GF-D8 (cell line): Measurements from ENCODE around the gene ZNF217.
"Not testable (repeated sequence)": the region's sequence is repeated elsewhere in the genome, so short reads cannot be mapped to it uniquely, and the experiment has no call there.

Experiments
- DNase-seq: peaks from one replicate; lab custom pipeline; 2025; lab: John Stamatoyannopoulos, UW

Gene ZNF217

DNA sequence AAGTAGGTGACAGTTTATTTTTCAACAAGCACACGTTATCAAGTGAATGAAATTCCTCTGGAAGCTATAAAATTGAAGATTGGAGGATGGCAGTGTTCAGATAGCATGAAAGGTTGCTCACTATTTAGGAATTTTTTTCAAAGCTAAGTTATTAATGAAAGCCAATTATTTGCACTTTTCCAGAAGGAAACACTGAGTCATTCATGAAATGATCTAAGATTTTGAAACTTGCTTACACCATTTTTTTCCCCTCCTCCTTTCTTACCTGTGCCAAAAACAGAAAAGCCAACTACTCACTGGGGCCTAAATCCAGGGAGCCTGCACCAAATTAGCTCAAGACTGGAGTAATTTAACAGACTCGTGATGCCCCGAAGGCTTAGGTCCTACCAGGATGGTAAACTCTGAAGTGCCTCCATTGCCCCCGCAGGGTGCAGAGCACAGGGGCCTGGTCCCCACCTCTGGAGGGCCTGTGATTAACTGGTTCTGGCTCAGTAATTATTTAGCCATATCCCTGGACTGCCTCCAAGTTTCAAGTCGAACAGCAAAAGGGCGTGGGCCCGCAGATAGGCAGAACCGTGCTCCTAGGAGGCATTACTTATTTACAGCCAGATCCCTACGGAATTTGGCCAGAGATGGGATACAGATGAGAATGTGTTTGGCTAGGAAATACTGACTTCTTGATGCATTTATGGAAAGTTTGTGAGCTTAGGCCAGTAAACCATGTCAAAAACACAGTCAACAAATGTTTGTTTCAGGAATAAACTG is 28.0 kb upstream of the ZNF217 start:
- peak; percentile 74 for DNase-seq

GRCh38 chr20:53618490-53619000 is 24.9 kb upstream of the ZNF217 start:
- DNase-seq: not testable (repeated sequence)

GRCh38 chr20:53617791-53618489 is 24.3 kb upstream of the ZNF217 start:
- DNase-seq: no peak

GRCh38 chr20:53616489-53616888 is 22.9 kb upstream of the ZNF217 start:
- DNase-seq: not testable (repeated sequence)

GRCh38 chr20:53613748-53614147 is 20.1 kb upstream of the ZNF217 start:
- DNase-seq: no peak

- DNase-seq: not testable (repeated sequence)
These were observed 18.6 kb upstream of the ZNF217 start for GRCh38 chr20:53612289-53612688.

GRCh38 chr20:53611449-53611894 is 17.8 kb upstream of the ZNF217 start:
- DNase-seq: no peak

- DNase-seq: peak; percentile 76
These were observed 16.1 kb upstream of the ZNF217 start for GRCh38 chr20:53609491-53610445.

GRCh38 chr20:53608456-53609452 is 15.1 kb upstream of the ZNF217 start:
- no peak for DNase-seq

DNA sequence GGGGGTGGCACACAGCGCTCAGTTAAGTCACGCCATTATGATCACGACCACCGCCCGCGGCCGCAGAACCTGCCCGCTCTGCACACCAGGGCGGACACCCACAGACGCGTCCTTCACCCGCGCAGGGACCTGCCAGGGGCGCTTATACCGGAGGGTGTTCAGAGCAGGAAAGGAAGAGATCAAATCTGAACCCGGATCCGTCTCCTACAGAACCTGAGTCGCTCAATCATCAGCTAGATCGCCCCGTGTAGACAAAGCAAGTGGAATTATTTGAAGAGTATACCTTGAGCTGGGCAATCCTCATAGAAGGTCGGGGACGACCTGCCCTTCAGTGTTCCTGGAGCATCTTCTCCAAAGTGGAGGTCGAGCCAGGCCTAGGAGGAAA is 14.4 kb upstream of the ZNF217 start:
- no peak for DNase-seq

DNA sequence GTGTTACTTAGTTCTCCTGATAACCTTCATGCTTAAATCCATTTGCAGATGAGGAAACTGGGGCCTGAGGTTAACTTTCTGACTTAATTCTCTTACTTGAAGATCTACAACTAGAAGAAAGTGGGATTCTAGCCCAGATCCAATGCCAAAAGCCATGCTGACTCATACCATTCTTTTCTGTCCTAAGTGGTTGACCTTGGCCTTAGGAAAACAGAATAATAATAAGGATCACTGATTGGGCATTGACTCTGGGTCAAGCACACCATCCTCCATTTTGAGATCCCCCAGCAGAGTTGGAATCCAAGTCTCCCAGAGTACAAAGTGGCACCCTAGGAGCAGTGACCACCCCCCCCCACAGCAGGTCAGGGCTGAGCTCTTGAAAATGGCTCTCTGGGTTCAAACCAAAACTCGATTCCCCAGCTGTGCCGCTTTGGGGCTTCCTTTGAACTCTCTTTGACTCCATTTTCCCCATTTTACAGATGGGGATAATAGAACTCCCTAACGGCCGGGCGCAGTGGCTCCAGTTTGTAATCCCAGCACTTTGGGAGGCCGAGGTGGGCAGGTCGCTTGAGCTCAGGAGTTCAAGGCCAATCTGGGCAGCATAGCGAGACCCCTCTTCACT is 12.8 kb upstream of the ZNF217 start:
- no peak for DNase-seq

- DNase-seq: not testable (repeated sequence)
These were observed 11.8 kb upstream of the ZNF217 start for GRCh38 chr20:53605401-53605800.

DNA sequence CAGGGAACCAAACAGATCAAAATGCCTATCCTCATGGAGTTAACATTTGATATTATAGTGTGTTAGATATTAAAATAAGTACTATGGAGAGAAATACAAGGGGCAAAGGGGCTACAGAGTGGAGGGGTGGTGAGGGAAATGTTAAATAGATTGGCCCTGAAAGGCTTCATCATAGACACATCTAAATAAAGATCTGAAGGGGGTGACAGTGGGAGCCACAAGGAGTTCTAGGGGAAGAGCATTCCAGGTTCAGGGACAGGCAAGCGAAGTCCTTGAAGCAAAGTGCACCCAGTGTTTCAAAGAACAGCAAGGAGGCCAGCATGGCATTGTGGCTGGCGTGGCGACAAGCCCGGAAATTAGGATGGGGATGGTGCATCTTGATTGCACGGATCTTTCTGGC is 11.2 kb upstream of the ZNF217 start:
- DNase-seq: not testable (repeated sequence)

DNA sequence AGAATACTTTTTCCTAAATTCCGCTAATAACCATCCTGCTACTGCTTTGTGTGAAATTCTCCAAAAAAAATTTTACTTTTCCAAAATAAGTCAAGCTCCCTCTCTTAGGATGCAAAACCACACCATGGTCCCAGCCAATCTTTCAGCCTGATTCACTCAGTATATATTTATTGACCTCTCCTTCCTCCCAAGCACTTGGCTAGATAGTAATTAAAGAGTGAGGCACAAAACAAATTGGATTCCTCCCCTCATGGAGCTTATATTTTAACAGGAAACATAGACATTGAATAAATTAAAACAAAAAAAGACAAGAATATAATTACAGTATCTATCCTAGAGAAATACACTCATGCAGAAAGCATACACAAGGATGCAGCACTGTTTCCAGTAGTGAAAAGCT is 9.0 kb upstream of the ZNF217 start:
- no peak for DNase-seq

DNA sequence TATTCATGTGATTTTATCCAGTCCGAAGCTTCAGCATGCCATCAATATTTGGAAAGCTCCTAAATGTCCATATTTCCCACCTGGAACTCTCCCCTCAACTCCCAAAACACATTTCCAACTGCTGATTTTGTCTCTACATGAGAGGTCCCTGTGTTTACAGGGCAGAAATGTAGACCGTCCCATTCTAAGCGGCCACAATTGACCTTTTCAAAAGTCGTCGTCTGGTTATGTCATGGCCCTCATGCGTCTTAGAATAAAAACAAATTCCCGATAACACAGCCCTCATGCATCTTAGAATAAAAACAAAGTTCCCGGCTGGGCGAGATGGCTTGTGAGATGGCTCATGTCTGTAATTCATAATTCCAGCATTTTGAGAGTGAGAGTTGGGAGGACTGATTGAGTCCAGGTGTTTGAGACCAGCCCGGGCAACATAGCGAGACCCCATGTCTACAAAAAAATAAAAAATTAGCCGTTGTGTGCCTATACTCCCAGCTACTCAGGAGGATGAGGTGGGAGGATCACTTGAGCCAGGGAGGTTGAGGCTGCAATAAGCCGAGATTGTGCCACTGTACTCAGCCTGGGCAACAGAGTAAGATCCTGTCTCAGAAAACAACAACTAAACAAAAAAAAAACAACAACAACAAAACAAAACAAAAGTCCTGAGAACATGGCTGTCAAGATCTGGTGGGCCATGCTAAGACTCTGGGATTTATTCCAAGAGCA is 6.4 kb upstream of the ZNF217 start:
- no peak for DNase-seq

GRCh38 chr20:53599378-53599777 is 5.7 kb upstream of the ZNF217 start:
- DNase-seq: no peak

- DNase-seq: no peak
These were observed 5.4 kb upstream of the ZNF217 start for GRCh38 chr20:53599044-53599362.

DNA sequence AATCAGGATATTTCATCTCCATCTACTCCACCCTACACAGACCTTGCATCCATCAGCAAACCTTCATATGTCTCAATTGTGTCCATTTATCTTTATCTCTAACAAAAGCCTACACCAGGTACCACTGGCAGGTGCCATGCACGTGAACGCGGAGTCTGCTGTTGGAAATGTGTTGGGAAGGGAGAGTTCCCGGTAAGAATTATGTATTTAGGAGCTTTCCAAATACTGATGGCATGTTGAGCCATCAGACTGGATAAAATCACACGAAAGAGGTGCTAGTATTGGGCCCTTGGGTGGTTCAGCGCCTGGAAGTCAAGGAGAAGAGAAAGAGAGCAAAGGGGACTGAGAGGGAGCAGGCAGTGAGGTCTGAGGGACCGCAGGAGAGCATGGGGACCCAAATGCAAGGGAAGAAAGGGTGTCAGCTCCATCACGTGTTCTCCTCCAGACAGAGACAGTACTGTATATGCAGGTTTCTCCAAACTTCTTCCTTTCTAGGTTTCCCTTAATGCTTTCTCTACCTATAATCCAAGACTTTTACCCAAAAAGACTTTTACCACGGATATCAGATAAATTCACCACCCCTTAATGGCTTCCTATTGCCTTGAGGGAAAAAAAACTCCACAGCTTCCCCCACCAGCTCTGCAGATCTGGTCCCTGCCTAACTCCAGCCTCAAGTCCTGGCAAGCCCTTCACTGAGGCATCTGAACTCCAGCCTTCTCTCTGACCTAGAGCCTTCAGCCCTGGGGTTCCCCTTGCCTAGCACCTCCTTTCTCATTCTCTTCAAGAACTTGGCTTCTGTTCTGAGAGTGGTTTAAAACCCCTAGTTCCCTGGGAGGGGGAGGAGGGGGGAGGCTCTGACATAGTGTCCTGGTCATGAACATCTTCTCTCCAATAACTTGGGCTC is 4.8 kb upstream of the ZNF217 start:
- no peak for DNase-seq
